Epithelial cell of proximal tubule (primary cell): ENCODE results near the gene PDLIM7. TPM values are rescaled to one million over a fixed set of nuclear protein-coding genes. Genes with fewer than 3 reads are reported as not detected.

Source experiments
- DNase-seq: peaks from one replicate; pipeline ENCODE4 v3.0.0-alpha.2; 2011; ENCODE audit warnings: low read depth
- H3K4me3 ChIP-seq: 2 replicates; pipeline ENCODE4 v1.5.1; 2011; ENCODE audit warnings: low read depth, mild to moderate bottlenecking, low read length
- total RNA-seq: library from RNA; depleted of rRNA; stranded (reverse); fragments of >200 nt; gene quantifications from 2 replicates; pipeline ENCODE4 v1.2.3, GENCODE V29; 2015
- TF ChIP-seq, protein P1 (sequence below): conservative IDR thresholded peaks from 2 replicates; pipeline ENCODE4 v1.5.1; 2012; ENCODE audit warnings: low read depth, mild to moderate bottlenecking, low read length

PDLIM7 gene
- total RNA-seq, 1 donor from 2014 or later = 286 TPM

GRCh38 chr5:177440211-177440989 is 57.0 kb downstream of the PDLIM7 start:
- H3K4me3 ChIP-seq = no peak overlapping the region
- DNase-seq = no peak
- TF ChIP-seq, protein P1, sequence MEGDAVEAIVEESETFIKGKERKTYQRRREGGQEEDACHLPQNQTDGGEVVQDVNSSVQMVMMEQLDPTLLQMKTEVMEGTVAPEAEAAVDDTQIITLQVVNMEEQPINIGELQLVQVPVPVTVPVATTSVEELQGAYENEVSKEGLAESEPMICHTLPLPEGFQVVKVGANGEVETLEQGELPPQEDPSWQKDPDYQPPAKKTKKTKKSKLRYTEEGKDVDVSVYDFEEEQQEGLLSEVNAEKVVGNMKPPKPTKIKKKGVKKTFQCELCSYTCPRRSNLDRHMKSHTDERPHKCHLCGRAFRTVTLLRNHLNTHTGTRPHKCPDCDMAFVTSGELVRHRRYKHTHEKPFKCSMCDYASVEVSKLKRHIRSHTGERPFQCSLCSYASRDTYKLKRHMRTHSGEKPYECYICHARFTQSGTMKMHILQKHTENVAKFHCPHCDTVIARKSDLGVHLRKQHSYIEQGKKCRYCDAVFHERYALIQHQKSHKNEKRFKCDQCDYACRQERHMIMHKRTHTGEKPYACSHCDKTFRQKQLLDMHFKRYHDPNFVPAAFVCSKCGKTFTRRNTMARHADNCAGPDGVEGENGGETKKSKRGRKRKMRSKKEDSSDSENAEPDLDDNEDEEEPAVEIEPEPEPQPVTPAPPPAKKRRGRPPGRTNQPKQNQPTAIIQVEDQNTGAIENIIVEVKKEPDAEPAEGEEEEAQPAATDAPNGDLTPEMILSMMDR = no peak

GRCh38 chr5:177439518-177440053 is 57.8 kb downstream of the PDLIM7 start:
- DNase-seq = no peak
- TF ChIP-seq, protein P1 = no peak

DNA sequence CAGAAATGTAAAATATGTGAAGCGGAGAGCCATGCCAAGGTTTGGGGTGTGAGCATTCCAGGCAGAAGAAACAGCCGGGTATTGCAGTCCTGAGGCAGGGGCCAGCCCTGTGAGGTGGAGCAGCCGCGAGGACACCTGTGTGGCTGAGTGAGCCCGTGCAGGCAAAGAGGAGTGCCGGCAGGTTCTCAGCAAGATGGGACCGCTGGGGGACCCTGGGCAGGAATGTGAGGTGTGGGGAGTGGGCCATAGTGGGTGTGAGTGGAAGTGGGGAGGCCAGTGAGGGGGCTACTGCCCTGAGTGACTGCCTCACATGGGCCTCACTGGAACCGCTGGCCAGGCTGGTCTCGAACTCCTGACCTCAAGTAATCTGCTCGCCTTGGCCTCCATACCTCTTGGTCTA is 58.9 kb downstream of the PDLIM7 start:
- no peak for DNase-seq
- H3K4me3 ChIP-seq = no peak overlapping the region
- TF ChIP-seq, protein P1 = no peak

More at GRCh38 chr5:177439518-177440053, 57.8 kb downstream of the PDLIM7 start:
- H3K4me3 ChIP-seq = no peak overlapping the region

DNA sequence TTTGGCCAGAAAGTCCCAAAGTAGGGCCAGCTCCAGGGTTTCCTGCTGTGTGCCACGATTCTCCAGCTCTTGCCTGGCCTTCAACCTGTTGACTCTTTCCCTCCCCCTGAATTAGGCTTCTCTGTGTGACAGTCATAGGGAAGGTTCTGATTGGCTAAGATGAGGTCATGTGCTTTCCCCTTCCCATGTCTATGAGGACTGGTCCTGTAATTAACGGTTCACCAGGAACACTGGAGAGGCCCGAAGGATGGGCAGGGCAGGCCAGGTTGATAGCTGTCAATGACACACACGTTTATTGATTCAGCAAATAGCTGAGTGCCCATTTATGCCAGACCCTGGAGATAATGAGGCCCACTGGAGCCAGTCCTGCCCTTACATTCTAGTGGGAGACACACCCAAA is 59.8 kb downstream of the PDLIM7 start:
- TF ChIP-seq, protein P1 = no peak
- H3K4me3 ChIP-seq = no peak overlapping the region
- DNase-seq = no peak

DNA sequence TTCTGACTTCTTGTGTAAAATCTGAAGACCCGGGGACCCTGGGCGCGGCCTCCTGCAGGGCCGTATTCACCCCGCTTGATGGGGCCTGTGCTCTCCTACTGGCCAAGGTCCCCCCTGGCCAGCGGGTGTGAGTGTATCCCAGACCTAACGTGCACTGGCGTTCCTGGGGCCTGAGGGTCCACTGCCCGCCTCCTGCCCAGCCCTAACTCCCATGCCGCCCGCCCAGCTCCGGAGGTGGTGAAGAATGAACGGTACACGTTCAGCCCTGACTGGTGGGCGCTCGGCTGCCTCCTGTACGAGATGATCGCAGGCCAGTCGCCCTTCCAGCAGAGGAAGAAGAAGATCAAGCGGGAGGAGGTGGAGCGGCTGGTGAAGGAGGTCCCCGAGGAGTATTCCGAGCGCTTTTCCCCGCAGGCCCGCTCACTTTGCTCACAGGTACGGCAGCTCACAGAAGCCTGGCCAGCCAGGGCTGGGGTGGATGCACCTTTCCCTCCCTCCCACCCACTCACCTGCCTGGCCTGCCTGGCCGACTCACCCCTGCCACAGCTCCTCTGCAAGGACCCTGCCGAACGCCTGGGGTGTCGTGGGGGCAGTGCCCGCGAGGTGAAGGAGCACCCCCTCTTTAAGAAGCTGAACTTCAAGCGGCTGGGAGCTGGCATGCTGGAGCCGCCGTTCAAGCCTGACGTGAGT is 61.4 kb downstream of the PDLIM7 start:
- TF ChIP-seq, protein P1 = no peak

DNA sequence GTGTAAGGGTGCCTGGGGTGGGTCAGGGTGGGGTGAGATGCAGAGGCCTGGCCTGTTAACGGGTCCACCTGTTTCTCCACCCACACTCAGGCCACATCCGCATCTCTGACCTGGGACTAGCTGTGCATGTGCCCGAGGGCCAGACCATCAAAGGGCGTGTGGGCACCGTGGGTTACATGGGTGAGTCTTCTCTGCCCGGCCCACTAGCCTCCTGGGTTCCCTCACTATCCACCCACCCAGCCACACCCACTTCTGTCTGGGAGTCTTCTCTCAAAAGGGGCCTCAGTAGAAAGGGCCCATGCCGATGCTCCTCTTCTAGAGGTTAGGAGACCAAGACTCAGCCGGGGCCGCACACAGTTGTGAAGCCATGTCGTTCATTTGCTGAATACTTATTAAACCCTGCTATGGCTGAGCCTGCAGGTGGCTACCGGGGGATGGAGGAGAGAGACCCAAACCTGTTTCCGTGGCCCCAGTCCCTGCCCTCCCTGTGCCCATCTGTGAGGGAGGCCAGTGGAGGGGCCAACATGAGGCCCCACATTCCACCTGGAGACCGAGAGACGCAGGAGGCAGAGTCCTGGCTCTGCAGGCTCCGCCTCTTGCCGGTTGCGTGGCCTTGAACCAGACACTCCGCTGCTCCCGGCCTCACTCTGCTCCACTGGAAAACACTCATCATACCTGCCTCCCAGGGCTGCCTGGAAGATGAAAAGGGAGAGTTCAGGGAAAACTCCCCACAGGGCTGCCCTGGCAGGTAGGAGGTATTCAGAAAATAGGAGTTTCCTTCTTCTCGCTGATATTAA is 62.3 kb downstream of the PDLIM7 start:
- TF ChIP-seq, protein P1 = no peak
- H3K4me3 ChIP-seq = no peak overlapping the region
- DNase-seq = no peak

More for the DNA sequence above, 61.4 kb downstream of the PDLIM7 start:
- H3K4me3 ChIP-seq = no peak overlapping the region
- no peak for DNase-seq
